Measurements from ENCODE around the gene TMEM184A.

- TF ChIP-seq CTCF (IDR thresholded peaks at IDR 0.05; ENCODE audit: extremely low read depth in 1 of 2, insufficient read depth in 1 of 2, low read depth in 1 of 2, low read length in 2 of 2) (no peak), EZH2 (IDR thresholded peaks at IDR 0.05; ENCODE audit: borderline replicate concordance, low read depth, low read length, severe bottlenecking) (no peak), FOS (IDR thresholded peaks at IDR 0.05; ENCODE audit: borderline replicate concordance, insufficient read depth, low read length) (no peak), POLR2AphosphoS5 (IDR thresholded peaks at IDR 0.05; ENCODE audit: insufficient read depth, low read depth, low read length) (no peak), POLR2A (IDR thresholded peaks at IDR 0.05; ENCODE audit: low read depth, low read length) (no peak), JUN (IDR thresholded peaks at IDR 0.05; ENCODE audit: borderline replicate concordance, insufficient read depth, insufficient read length, low read depth) (no peak), MAX (IDR thresholded peaks at IDR 0.05; ENCODE audit: insufficient read depth, insufficient read length) (no peak), GATA2 (IDR thresholded peaks at IDR 0.05; ENCODE audit: insufficient read depth, insufficient read length, low read depth, low read length) (no peak), MYC (IDR thresholded peaks at IDR 0.05; ENCODE audit: low read depth, low read length) (no peak)
Measured at GRCh38 chr7:1562597-1563051, 6.6 kb upstream of the TMEM184A start.

Data from endothelial cell of umbilical vein (primary cell).